Measurements from ENCODE around the gene SYNJ1.
"Not testable (repeated sequence)": the region's sequence is repeated elsewhere in the genome, so short reads cannot be mapped to it uniquely, and the experiment has no call there.

The SYNJ1 gene

DNA sequence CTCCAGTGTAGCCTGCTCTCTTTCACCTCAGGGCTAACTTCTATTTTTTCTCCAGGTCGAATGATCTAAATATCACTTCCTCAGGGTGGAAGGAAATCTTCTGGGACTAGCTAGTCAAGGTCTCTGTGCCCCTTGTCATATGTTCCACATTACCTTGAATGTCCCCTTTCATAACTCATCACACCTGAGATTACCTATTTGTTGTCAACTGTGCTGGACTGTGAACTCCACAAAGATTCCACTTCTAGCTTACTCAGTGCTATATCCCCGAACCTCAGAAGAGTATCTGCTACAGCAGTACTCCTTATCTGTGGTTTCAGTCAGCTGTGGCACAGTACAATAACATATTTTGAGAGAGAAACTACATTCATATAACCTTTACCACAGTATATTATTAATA is 14.6 kb upstream of the SYNJ1 start:
- Histone ChIP-seq H3K27ac (no peak overlapping the region), H3K27me3 (replicated peaks) (no peaks in the 10 kb centered on the region), H3K4me3 (ENCODE audit: low read depth, low read length) (no peak overlapping the region), H3K36me3 (replicated peaks) (peaks cover 30% of the 10 kb centered on the region)
- DNase-seq = no peak
- TF ChIP-seq, protein P1, sequence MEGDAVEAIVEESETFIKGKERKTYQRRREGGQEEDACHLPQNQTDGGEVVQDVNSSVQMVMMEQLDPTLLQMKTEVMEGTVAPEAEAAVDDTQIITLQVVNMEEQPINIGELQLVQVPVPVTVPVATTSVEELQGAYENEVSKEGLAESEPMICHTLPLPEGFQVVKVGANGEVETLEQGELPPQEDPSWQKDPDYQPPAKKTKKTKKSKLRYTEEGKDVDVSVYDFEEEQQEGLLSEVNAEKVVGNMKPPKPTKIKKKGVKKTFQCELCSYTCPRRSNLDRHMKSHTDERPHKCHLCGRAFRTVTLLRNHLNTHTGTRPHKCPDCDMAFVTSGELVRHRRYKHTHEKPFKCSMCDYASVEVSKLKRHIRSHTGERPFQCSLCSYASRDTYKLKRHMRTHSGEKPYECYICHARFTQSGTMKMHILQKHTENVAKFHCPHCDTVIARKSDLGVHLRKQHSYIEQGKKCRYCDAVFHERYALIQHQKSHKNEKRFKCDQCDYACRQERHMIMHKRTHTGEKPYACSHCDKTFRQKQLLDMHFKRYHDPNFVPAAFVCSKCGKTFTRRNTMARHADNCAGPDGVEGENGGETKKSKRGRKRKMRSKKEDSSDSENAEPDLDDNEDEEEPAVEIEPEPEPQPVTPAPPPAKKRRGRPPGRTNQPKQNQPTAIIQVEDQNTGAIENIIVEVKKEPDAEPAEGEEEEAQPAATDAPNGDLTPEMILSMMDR (IDR thresholded peaks at IDR 0.05; ENCODE audit: low read depth, low read length, missing control alignments) = no peak
- in situ Hi-C loops (cut with HindIII; ENCODE audit: low pct_ligation_motif_present, low sequenced_read_pairs) = no loop called here

DNA sequence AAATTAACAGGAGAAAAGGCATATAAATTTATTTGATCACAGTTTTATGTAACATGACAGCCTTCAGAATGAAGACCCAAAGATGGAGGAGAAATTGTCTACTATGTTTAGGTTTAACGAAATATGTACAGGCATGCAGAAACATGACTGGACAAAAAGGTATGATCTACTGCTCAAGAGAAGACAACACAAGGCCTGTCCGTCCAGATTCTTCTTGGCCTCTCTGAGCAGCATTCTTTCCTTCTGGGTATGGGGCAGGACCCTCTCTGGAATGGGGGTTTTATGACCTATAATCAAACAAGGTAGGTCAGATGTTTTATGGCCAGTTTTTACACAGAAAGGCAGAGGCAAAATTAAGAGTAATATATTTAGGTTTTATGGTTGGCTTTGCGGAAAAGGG is 13.5 kb upstream of the SYNJ1 start:
- DNase-seq = no peak
- peaks cover 22% of the 10 kb centered on the region for H3K36me3 ChIP-seq (replicated peaks)
- H3K27ac ChIP-seq = no peak overlapping the region
- H3K27me3 ChIP-seq (replicated peaks) = no peaks in the 10 kb centered on the region
- no peak overlapping the region for H3K4me3 ChIP-seq (ENCODE audit: low read depth, low read length)
- in situ Hi-C loops (cut with HindIII; ENCODE audit: low pct_ligation_motif_present, low sequenced_read_pairs) = no loop called here
- TF ChIP-seq, protein P1 (IDR thresholded peaks at IDR 0.05; ENCODE audit: low read depth, low read length, missing control alignments) = no peak

DNA sequence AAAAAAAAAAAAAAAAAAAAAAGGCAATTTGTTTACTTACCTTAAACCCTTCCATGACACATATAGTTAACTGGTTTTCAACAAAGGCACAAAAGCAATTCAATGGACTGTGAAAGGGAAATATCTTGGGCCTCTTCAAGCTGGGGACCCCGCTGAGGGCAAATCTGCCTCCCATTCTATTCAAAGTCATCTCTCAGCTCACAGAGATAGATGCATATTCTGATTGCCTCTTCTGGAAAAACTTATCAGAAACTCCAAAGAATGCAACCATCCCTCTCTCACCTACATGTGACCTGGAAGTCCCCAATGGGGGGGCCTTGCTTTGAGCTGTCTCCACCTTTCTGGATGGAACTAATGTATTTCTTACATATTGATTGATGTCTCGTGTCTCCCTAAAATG is 12.1 kb upstream of the SYNJ1 start:
- Histone ChIP-seq H3K27me3 (replicated peaks) (no peaks in the 10 kb centered on the region), H3K36me3 (replicated peaks) (peaks cover 24% of the 10 kb centered on the region), H3K27ac (no peak overlapping the region), H3K4me3 (ENCODE audit: low read depth, low read length) (no peak overlapping the region)
- TF ChIP-seq, protein P1 (IDR thresholded peaks at IDR 0.05; ENCODE audit: low read depth, low read length, missing control alignments) = no peak
- in situ Hi-C loops (cut with HindIII; ENCODE audit: low pct_ligation_motif_present, low sequenced_read_pairs) = no loop called here
- DNase-seq = no peak

DNA sequence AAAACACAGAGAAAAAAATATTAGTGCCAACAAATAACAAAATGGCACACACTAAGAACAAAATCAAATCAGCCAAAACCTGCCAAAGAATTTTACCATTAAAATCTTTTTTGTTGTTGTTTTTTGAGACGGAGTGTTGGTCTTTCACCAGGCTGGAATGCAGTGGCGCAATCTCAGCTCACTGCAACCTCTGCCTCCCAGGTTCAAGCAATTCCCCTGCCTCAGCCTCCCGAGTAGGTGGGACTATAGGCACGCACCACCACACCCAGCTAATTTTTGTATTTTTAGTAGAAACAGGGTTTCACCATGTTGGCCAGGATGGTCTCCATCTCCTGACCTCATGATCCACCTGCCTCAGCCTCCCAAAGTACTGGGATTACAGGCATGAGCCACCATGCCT is 8.3 kb upstream of the SYNJ1 start:
- DNase-seq; H3K27ac ChIP-seq; H3K27me3 ChIP-seq (replicated peaks); in situ Hi-C loops (cut with HindIII; ENCODE audit: low pct_ligation_motif_present, low sequenced_read_pairs); H3K4me3 ChIP-seq (ENCODE audit: low read depth, low read length): not testable (repeated sequence)
- H3K36me3 ChIP-seq (replicated peaks) = peaks cover 10% of the 10 kb centered on the region

DNA sequence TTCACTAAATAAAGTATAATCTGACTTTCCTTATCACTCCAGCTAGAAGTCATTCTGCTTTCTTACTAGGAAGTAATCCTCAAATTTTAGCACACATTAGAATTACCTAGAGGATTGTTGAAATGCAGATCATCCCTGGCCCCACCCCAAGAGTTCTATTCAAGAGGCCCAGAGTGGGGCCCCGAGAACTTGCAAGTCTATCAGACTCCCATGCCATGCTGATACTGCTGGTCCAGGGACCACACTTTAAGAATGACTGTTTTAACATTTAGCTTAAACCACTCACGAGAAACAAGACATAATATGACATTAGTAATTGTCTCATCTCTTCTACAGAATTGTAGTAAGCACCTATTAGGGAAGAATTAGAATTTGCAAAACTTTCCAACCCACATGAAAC is 7.7 kb upstream of the SYNJ1 start:
- Histone ChIP-seq H3K27ac (no peak overlapping the region), H3K4me3 (ENCODE audit: low read depth, low read length) (no peak overlapping the region), H3K27me3 (replicated peaks) (no peaks in the 10 kb centered on the region), H3K36me3 (replicated peaks) (peaks cover 7% of the 10 kb centered on the region)
- in situ Hi-C loops (cut with HindIII; ENCODE audit: low pct_ligation_motif_present, low sequenced_read_pairs) = no loop called here
- TF ChIP-seq, protein P1 (IDR thresholded peaks at IDR 0.05; ENCODE audit: low read depth, low read length, missing control alignments) = no peak
- DNase-seq = no peak

DNA sequence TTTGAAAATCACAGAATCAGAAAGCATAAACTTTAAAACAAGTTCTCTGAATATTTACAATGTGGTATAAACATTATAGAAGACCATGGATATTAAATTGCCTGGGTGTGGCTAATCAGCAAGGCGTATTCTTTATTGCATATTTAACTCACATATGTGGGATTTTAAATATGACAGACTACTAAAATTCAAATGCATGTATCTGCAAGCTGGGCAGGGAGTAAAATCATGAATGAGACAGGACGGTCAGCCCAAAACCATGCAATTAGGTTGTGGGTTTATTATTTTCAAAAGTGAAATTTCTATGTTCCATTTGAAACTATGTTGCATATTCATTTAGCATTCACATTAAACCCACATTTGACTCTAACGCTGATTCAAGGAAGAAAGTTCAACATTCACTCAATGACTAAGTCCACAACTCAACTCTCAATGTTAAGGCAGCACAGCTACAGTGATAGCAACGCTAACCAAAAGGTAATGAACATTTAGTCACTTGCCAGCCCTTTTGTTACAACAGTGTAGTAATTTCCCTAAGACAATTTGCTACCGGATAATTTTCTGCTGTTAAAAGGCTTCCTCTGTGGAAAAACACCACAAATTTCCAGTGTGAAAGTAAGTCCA is 6.3 kb upstream of the SYNJ1 start:
- Histone ChIP-seq H3K27me3 (replicated peaks) (no peaks in the 10 kb centered on the region), H3K36me3 (replicated peaks) (peaks cover 7% of the 10 kb centered on the region), H3K27ac (no peak overlapping the region), H3K4me3 (ENCODE audit: low read depth, low read length) (no peak overlapping the region)
- TF ChIP-seq, protein P1 (IDR thresholded peaks at IDR 0.05; ENCODE audit: low read depth, low read length, missing control alignments) = no peak
- in situ Hi-C loops (cut with HindIII; ENCODE audit: low pct_ligation_motif_present, low sequenced_read_pairs) = no loop called here
- no peak for DNase-seq

Data from brain microvascular endothelial cell (primary cell).